Adrenal gland (tissue), 12 donors: ENCODE data around the gene OR14A16. TPM values are rescaled to one million over a fixed set of nuclear protein-coding genes. Genes with fewer than 3 reads are reported as not detected.

Experiments
- DNase-seq, 7 donors: peaks; one replicate each; pipeline ENCODE4 v3.0.0-alpha.2; 2019 to 2020
- H3K27ac ChIP-seq, 5 donors: fragments of 200-600 bp; sonication (generic) in 4 of 5; 1 replicate in 3 of 5; 2 replicates in 2 of 5; pipeline versions ENCODE4 v1.5.1 to v1.8.0; 2016 to 2020; ENCODE audit warnings: mild to moderate bottlenecking in 1 of 5
- H3K27me3 ChIP-seq: fragments of 200-600 bp; 2 replicates; pipeline ENCODE4 v1.8.0; 2021
- H3K36me3 ChIP-seq, 2 donors: fragments of 200-600 bp; replicated peaks in 1 of 2; 1 replicate in 1 of 2; 2 replicates in 1 of 2; pipeline versions ENCODE4 v1.5.1 to v1.8.0; 2018 to 2022
- H3K4me1 ChIP-seq, 2 donors: fragments of 200-600 bp; replicated peaks in 1 of 2; 1 replicate in 1 of 2; 2 replicates in 1 of 2; pipeline versions ENCODE4 v1.5.1 to v1.8.0; 2018 to 2021
- H3K4me3 ChIP-seq, 4 donors: fragments of 200-600 bp; sonication (generic) in 3 of 4; one replicate each; pipeline ENCODE4 v1.5.1; 2016 to 2018
- H3K9me3 ChIP-seq, 3 donors: fragments of 200-600 bp; sonication (generic) in 1 of 3; replicated peaks in 1 of 3; 1 replicate in 2 of 3; 2 replicates in 1 of 3; pipeline versions ENCODE4 v1.5.1 to v1.8.0; 2016 to 2021
- CTCF ChIP-seq, 6 experiments: fragments of 450-650 bp in 4 of 6; fragments of 200-600 bp in 2 of 6; sonication (generic) in 1 of 6; IDR thresholded peaks; 1 replicate in 5 of 6; 2 replicates in 1 of 6; pipeline versions ENCODE4 v1.5.1 to v1.8.0; 2016 to 2021; ENCODE audit warnings: antibody characterized with exemption in 6 of 6, mild to moderate bottlenecking in 2 of 6, moderate library complexity in 1 of 6
- POLR2A ChIP-seq, 2 donors: fragments of 450-650 bp; IDR thresholded peaks; one replicate each; pipeline ENCODE4 v1.6.1; 2017; ENCODE audit warnings: antibody characterized with exemption in 2 of 2, mild to moderate bottlenecking in 2 of 2, moderate library complexity in 1 of 2
- WGBS, 4 donors: extraction: QIAGEN DNeasy Blood & Tissue Kit in 2 of 4; methylation state at CpG; one replicate each; pipeline versions ENCODE4 v1.1.5 to v1.1.7; 2013 to 2017; 5-methylcytosine and 5-hydroxymethylcytosine counted together
- intact Hi-C, 2 donors: fragments of 100-400 bp; cut with DNase I; formaldehyde crosslinking; loops; one replicate each; pipeline versions ENCODE4 v1.14.1 to v1.15.0; 2022 to 2023
- polyA plus RNA-seq, 3 donors: library from polyadenylated mRNA; stranded (reverse); fragments of 200-250 nt in 2 of 3; fragments of 350-450 nt in 1 of 3; fragmentation: Illumina TruSeq in 1 of 3; extraction: RNeasy Lipid Tissue Mini Kit (QIAGEN cat#74804) in 1 of 3; gene quantifications; one replicate each; pipeline ENCODE4 v1.2.3, GENCODE V29; 2013 to 2014
- total RNA-seq, 9 donors: library from RNA; depleted of rRNA in 4 of 9; stranded (reverse); fragments of >200 nt in 4 of 9; fragments of 120-200 nt in 1 of 9; fragmentation: NEBNext Ultra II Directional in 1 of 9; extraction: Animal tissue kit (Norgen Biotek cat#: 25700) in 1 of 9; gene quantifications; one replicate each; pipeline versions ENCODE4 v1.1.0 to v1.2.4, GENCODE V29; 2013 to 2023
- donor health status: healthy with polysubstance abuse.
- donor health status: Bipolar disorder and iron deficiency.
- donor health status: DM: yes; HTN: yes; CAD: no.
- donor health status: DM: no; HTN: no; CAD: no.
- donor health status: DM: no; HTN: no; CAD: no.
- donor health status: DM: yes; HTN: yes; CAD: no.

The OR14A16 gene
- total and polyA plus RNA-seq, 12 donors, result not detected

- H3K4me1 ChIP-seq, result no peaks in the 10 kb centered on the region
- WGBS, 4 donors, result 32 to 47% (median 40%) methylated on average over 15 of the region's 15 CpGs
- TF ChIP-seq CTCF (IDR thresholded peaks at IDR 0.05) (no peak), POLR2A (IDR thresholded peaks at IDR 0.05) (no peak)
- H3K9me3 ChIP-seq, result no peaks in the 10 kb centered on the region
- DNase-seq, result no peak
- peaks cover 11% of the 10 kb centered on the region for H3K27me3 ChIP-seq
- peak overlapping the region in 1 of 4 donors; percentile 61 for H3K4me3 ChIP-seq
- intact Hi-C loops, result no loop called here
- no peak overlapping the region for H3K27ac ChIP-seq
- H3K36me3 ChIP-seq, result no peaks in the 10 kb centered on the region
Measured at GRCh38 chr1:247857985-247858619, 34.2 kb upstream of the OR14A16 start.

- peak in 1 of 6 experiments; percentile 26 for TF ChIP-seq CTCF (IDR thresholded peaks at IDR 0.05)
- TF ChIP-seq POLR2A (IDR thresholded peaks at IDR 0.05), result no peak
- intact Hi-C loops, result no loop called here
- 0 to 1% (median 1%) methylated on average over 6 to 109 of the region's 109 CpGs for WGBS, 4 donors
- no peaks in the 10 kb centered on the region for H3K9me3 ChIP-seq
- H3K4me3 ChIP-seq, result peak within 1 kb of the TSS in 1 of 4 donors; percentile 61
- H3K27me3 ChIP-seq, result peaks cover 11% of the 10 kb centered on the region
- no peaks in the 10 kb centered on the region for H3K36me3 ChIP-seq
- peak in 2 of 7 donors; percentile 23 to 58 for DNase-seq
- H3K27ac ChIP-seq, result peak within 1 kb of the TSS in 1 of 5 donors; percentile 71
- H3K4me1 ChIP-seq, result no peaks in the 10 kb centered on the region
Measured at GRCh38 chr1:247857069-247857984, 33.4 kb upstream of the OR14A16 start, which contains the start of gene TRIM58. Gene TRIM58, plus strand, starts transcription at chr1:247857187. Its CDS starts 60 bp downstream, at chr1:247857247.

- intact Hi-C loops, result no loop called here
- Histone ChIP-seq H3K9me3 (no peaks in the 10 kb centered on the region), H3K27me3 (peaks cover 11% of the 10 kb centered on the region), H3K4me1 (no peaks in the 10 kb centered on the region), H3K27ac (no peak overlapping the region), H3K36me3 (no peaks in the 10 kb centered on the region), H3K4me3 (no peak overlapping the region)
- 74 to 90% (median 79%) methylated on average over 4 of the region's 4 CpGs for WGBS, 4 donors
- no peak for TF ChIP-seq POLR2A (IDR thresholded peaks at IDR 0.05)
- no peak for TF ChIP-seq CTCF (IDR thresholded peaks at IDR 0.05)
- no peak for DNase-seq
Measured at GRCh38 chr1:247855911-247856310, 32.0 kb upstream of the OR14A16 start.

- no peaks in the 10 kb centered on the region for H3K36me3 ChIP-seq
- no peaks in the 10 kb centered on the region for H3K9me3 ChIP-seq
- DNase-seq, result no peak
- no peak overlapping the region for H3K27ac ChIP-seq
- peaks cover 11% of the 10 kb centered on the region for H3K27me3 ChIP-seq
- intact Hi-C loops, result no loop called here
- WGBS, 4 donors, result 75 to 83% (median 79%) methylated on average over 12 to 14 of the region's 14 CpGs
- no peak for TF ChIP-seq POLR2A (IDR thresholded peaks at IDR 0.05)
- TF ChIP-seq CTCF (IDR thresholded peaks at IDR 0.05), result no peak
- H3K4me1 ChIP-seq, result no peaks in the 10 kb centered on the region
- H3K4me3 ChIP-seq, result no peak overlapping the region
Measured at GRCh38 chr1:247854899-247855545, 31.1 kb upstream of the OR14A16 start.
